Inflammatory macrophage (primary cell): ENCODE results near the gene MCL1.
"Not testable (repeated sequence)": the region's sequence is repeated elsewhere in the genome, so short reads cannot be mapped to it uniquely, and the experiment has no call there.

Experiments
- DNase-seq, 2 donors: peaks; one replicate each; pipeline ENCODE4 v3.0.0-alpha.2; 2020 to 2022

MCL1 gene

DNA sequence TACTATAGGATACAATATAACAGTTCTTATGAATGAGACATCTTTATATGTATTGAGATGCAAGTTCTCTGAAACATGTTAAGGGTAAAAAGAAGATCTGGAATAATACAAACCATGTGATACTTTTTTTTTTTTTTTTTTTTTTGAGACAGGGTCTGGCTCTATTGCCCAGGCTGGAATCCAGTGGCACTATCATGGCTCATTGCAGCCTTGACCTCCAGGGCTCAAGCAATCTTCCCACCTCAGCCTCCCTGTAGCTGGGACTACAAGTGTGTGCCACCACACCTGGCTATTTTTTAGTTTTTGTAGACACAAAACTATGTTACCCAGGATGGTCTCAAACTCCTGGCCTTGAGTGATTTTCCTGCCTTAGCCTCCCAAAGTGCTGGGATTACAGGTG is 22.1 kb upstream of the MCL1 start:
- DNase-seq, result no peak

GRCh38 chr1:150598346-150598745 is 18.9 kb upstream of the MCL1 start:
- not testable (repeated sequence) for DNase-seq

DNA sequence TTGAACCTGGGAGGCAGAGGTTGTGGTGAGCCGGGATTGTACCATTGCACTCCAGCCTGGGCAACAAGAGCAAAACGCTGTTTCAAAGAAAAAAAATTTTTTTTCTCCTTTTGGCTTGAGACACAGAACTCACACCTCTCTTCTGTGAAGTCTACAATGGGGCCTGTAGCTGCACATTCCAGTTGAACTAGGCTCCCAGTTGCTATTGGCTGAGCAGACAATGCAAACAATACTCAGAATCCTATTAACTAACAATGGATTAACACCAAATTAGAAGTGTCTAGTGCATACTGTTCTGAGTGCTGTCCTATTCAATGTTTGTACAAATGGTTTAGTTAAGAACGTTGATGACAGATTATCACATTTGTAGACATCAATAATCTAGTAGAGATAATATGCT is 17.6 kb upstream of the MCL1 start:
- no peak for DNase-seq

DNA sequence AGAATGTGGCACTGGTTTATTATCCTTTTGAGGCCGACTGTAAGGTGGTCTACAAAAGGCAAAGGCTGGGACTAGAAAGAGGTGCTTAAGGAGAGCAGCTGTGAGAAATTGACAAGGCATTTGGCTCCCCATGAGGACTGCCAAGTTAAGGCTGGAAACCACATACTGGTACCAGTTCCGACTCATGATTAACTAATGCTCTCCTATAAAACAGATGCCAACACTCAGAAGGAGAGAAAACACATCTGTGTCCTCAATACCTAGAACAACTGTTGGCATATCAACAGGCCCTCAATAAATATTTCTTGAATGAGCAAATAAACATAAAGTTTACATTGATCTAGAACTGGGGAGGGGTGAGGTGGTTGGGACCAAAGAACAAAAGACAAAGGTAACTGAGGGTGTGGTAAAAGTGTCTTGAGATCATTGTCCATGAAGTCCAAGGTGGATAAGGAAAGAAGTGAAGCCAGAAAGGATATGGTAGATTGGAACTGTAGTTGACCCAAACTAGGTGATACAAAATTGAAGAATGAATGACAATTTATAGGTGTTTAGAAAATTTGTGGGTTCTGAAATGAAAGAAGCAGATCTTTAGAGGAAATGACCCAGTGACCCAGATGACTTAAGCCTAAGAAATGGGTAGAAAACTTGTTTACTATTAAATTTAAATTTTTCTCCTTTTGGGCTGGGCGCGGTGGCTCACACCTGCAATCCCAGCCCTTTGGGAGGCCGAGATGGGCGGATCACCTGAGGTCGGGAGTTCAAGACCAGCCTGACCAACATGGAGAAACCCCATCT is 16.9 kb upstream of the MCL1 start:
- DNase-seq, result no peak

DNA sequence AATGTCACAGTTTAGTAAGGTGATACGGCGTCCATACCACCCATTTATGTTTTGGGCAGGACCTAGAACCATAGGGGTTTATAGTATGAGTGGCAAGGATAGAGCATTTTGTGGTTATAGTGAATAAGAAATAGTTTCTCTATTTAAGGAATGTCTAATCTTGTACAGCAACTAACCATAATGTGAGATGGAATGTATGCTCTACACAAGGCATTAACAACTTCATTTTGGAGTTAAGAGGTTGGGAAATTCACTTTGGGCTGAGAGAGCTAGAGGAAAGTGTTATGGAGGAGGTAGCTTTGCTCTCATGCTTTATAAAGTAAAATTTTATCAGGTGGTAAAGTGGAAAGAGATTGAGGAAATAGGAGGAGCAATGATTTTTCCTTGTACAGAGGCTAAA is 3.0 kb upstream of the MCL1 start:
- no peak for DNase-seq

DNA sequence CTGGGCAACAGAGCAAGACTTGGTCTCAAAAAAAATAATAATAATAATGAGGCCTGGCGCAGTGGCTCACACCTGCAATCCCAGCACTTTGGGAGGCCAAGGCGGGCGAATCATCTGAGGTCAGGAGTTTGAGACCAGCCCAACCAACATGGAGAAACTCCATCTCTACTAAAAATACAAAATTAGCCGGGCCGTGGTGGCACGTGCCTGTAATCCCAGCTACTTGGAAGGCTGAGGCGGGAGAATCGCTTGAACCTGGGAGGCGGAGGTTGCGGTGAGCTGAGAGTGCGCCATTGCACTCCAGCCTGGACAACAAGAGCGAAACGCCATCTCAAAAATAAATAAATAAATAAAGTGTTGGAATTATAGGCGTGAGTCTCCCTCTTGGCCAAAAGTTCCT is 2.6 kb upstream of the MCL1 start:
- not testable (repeated sequence) for DNase-seq

DNA sequence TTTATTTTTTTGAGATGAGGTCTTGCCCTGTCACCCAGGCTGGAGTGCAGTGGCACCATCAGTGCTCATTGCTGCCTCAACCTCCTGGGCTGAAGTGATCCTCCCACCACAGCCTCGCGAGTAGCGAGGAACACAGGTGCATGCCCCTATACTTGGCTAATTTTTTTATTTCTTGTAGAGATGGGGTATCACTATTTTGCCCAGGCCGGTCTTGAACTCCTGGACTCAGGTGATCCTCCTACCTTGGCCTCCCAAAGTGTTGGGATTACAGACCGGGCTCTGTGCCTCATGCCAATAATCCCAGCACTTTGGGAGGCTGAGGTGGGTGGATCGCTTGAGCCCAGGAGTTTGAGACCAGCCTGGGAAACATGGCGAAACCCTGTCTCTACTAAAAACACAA is 2.0 kb upstream of the MCL1 start:
- not testable (repeated sequence) for DNase-seq

DNA sequence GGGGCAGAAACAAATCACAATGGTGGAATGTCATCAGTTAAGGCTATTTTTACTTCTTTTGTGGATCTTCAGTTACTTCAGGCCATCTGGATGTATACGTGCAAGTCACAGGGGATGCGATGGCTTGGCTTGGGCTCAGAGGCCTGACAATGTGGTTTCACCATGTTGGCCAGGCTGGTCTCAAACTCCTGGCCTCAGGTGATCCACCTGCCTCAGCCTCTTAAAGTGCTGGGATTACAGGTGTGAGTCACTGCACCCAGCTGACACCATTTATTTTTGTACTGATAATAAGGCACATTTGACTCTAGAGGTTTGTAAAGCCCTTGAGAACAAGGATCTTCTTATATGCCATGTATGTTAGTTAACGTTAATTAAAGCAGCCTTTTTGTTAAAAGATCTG is 1.6 kb upstream of the MCL1 start:
- DNase-seq, result not testable (repeated sequence)

GRCh38 chr1:150579945-150580642 is 684 bp upstream of the MCL1 start:
- DNase-seq, result no peak

DNA sequence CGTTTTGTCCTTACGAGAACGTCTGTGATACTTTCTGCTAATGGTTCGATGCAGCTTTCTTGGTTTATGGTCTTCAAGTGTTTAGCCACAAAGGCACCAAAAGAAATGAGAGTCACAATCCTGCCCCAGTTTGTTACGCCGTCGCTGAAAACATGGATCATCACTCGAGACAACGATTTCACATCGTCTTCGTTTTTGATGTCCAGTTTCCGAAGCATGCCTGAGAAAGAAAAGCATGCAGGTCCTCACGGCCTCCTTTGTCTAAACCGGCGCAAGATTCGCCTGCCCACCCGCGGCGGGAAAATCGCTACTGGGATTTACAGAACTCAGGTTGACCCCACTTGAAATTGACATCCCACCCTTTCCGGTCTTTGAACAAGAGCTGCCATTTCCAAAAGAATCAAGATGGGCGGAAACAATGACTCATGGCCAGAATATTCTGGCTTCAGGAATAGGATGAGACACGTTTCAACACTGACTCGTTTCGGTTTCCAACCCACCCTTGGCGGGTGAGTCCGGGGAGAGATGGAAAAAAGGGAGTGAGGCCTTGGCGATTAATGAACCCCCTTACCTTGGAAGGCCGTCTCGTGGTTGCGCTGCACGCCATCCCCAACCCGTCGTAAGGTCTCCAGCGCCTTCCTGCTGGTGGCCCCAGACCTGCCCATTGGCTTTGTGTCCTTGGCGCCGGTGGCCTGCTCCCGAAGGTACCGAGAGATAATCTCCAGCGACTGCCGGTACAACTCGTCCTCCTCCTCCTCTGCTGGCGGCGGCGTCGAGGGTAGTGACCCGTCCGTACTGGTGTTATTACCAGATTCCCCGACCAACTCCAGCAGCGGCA is 919 bp downstream of the MCL1 start:
- peak; percentile 85 for DNase-seq

DNA sequence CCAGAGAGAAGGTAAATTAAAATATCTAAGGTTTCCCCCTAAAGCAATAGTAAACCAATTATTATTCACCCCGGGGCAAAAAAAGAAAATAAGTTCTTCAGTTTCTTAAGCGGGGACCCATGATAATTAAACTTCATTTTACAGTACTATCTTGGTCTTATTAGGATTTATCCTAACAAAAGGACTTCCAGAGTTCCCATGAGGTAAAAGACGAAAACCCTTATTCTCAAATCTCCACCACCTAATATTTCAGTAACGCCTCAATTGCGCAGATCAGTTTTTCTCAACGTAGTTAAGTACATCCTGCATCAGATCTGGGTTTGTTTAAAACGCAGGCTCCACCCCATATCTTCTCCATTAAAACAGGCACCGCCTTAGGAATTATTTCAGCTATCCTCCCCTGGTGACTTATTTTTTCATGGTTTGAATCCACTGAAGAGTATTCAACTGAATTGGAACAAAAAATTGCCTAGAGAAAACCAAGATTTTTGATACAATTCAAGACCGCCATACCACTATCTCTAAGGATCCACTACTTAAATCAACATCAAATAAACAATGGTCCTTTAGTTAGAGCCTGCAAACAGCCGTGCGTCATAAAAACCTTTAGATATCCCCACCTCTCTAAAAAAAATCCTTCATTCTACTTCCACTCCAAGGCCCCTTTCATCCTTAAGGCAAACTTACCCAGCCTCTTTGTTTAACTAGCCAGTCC is 1.7 kb downstream of the MCL1 start:
- DNase-seq, result peak in 1 of 2 donors; percentile 36

GRCh38 chr1:150576794-150577556 is 2.4 kb downstream of the MCL1 start:
- DNase-seq, result no peak

- DNase-seq, result no peak
These were observed 3.1 kb downstream of the MCL1 start for GRCh38 chr1:150576367-150576711.

- peak in 1 of 2 donors; percentile 38 for DNase-seq
These were observed 3.7 kb downstream of the MCL1 start for GRCh38 chr1:150575518-150576366.

DNA sequence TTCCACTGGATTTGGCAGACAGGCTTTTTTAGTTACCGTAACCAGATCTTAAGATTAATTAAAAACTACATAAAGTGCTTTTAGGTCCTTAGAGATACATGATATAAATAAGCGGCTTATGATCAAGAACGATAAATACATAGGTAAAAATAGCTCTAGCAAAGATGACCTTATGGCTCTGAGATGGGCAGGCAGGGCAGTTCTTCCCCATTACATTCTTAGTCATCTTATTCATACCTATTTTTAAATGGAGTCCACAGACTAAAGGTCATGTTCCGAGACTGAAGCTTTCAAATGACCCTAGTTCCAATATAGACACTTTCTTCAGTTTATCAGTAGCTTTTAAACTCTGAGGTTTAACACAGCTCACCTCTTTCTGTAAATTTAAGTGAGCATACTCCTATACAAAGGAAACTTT is 4.3 kb downstream of the MCL1 start:
- no peak for DNase-seq

GRCh38 chr1:150574260-150575071 is 4.9 kb downstream of the MCL1 start:
- DNase-seq, result no peak

DNA sequence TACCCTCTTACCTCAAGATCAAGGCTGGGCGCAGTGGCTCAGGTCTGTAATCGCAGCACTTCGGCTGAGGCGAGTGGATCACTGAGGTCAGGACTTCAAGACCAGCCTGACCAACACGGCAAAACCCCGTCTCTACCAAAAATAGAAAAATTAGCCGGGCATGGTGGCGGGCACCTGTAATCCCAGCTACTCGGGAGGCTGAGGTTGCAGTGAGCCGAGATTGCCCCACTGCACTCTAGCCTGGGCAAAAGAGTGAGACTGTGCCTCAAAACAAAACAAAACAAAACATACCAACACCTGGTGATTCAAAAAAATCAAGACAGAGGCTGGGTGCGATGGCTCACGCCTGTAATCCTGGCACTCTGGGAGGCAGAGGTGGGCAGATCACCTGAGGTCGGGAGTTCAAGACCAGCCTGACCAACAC is 5.8 kb downstream of the MCL1 start:
- not testable (repeated sequence) for DNase-seq

DNA sequence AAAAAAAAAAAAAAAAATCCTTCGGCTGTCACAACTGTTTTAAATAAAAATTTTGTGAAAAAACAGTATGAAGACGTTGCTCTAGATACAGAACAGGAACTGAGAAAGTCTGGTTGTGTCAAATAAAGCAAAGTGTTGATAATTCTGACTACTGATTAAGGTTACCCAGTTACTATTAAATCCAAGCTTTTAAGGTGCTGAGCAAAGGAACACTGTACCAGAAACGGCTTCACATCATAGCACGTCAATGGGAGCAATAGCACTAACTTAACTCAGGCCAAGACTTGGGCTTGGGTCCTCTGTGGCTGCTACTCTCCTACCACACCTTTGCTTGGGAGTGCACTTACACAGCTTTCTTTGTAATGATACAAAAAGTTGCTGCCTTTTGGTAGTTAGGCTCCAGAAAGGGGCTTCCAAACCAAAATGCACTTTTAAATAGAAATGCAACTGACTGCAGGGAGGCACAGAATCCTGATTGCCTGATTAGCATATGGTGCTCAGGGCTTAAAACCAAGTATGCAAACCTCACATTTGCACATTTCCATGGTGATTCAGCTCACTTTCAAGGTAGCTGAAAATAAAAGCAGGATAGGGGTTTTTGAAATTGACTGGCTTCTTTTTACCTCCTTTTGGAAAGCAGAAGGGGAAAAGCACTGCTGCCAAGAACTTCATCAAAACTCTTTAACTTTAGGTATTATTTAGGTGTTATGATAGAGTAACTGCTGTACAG is 6.3 kb downstream of the MCL1 start:
- no peak for DNase-seq

- DNase-seq, result no peak
These were observed 10.8 kb downstream of the MCL1 start for GRCh38 chr1:150568594-150568966.
